ENCODE results near the gene ADAMTS19.

ADAMTS19 gene

DNA sequence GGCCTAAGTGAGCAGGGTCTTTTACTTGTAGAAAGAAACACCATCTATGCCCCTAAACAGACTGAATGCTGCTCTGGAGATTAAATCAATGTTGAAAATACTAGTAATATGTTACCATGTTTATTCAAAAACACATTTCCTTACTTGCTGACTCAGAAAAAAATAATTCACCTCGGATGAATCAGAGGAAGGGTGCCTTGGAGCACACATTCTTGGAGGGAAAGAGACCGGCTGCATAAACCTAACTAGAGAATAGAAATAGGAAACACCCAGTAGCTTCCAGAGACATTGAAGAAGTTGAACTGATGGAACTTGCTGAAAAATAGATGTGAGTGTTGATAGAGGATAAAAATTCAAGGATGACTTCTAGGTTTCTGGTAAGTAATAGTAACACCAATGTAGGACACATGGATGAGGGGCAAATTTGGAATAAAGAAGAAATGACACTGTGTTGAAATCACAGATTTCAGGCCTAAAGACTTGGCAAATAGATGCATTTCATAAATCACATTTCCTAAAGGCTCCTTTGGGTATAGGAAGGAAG is 210.9 kb downstream of the ADAMTS19 start:
- DNase-seq (ENCODE audit: low read depth, low spot score), result no peak

DNA sequence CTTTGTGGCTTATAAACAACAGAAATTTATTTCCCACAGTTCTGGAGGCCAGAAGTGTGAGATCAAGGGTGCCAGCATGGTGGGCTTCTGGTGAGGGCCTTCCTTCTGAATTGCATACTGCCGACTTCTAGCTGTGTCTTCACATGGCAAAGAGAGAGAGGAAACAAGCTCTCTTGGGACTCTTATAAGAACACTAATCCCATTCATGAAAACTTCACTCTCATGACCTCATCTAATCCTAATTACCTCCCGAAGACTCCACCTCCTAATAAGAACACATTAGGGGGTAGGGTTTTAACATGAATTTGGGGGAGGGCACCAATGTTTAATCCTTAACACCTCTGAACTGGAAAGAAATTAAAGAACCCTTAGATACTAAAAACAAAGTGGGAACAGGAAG is 211.9 kb downstream of the ADAMTS19 start:
- no peak for DNase-seq (ENCODE audit: low read depth, low spot score)

DNA sequence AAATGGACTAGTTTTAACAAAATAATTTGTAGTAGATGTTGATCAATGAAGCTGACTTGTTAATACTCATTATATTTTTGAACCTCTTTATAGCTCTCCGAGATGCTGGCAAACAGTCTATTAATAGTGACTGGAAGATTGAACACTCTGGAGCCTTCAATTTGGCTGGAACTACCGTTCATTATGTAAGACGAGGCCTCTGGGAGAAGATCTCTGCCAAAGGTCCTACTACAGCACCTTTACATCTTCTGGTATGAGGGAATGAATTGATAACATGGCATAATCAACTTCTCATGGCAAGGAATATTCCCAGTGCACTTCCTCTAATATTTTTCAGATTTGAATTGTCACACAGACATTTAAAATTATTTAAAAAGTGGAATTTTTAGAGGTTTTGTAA is 219.6 kb downstream of the ADAMTS19 start:
- no peak for DNase-seq (ENCODE audit: low read depth, low spot score)

DNA sequence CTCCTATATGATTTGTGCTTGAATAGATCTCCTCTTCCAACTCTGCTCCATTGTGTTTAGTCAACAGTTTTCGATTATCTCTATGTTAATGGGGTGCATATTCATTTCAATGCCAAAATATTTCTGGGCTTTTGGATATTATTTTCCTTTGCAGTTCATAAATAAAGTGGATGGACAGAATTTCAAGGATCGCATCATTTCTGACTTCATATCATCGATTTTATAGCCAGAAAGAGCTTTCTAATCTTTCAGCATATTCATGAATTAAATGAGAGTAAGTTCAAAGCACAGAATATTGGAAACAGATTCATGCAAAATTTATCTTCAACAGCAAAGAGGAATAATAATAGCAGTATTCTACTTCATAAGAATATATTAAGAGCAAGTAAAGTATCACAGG is 227.8 kb downstream of the ADAMTS19 start:
- DNase-seq (ENCODE audit: low read depth, low spot score), result no peak

DNA sequence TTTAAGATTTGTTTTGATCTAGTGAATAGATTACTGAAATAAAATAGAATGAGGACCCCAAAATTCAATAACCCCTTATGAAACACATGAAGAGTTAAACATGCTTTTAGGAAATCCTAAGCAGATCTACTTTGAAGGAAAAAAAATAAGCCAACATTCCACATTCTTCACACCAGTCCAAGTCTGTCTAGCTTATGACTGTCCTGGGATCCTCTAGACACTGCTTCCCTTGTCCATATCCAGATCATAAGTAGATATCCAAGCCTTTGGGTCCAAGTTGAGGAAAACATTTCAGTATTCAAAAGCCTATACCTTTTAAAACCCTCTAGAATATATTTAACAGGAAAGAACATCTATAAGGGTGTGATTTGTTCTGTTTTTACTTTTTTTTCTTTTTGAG is 228.9 kb downstream of the ADAMTS19 start:
- DNase-seq (ENCODE audit: low read depth, low spot score), result no peak

DNA sequence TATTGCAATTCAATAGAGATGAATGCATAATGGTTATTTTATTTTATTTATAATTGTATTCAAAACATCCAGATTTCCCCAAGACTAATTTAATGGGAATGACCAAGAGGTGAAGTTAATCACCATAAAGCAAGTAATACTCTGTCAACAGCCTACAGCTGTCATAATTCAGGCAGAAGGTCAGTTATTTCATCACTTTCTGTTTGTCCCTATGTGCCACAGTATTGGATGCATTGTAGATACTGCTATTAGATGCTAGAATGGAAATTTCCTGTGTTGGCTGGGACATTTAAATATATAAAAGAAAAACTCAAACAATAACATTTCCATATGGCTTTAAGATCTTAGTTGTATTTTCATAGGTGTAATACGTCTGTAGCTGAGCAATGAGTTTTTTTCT is 231.1 kb downstream of the ADAMTS19 start:
- DNase-seq (ENCODE audit: low read depth, low spot score), result no peak

DNA sequence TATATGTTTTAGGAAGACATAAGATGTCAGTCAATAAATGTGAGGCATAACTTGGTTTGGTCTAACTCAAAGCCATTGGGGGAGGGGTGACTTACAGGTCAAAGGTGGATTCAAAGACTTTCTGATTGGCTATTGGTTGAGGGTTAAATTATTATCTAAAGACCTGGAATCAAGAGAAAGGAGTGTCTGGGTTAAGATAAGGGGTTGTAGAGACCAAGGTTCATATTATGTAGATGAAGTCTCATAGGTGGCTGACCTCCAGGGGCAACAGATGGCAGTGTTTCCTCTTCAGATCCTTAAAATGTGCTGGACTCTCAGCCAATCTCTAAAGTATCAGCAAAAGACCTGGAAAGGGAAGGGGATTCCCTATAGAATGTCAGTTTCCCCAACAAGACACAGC is 236.5 kb downstream of the ADAMTS19 start:
- DNase-seq (ENCODE audit: low read depth, low spot score), result no peak

DNA sequence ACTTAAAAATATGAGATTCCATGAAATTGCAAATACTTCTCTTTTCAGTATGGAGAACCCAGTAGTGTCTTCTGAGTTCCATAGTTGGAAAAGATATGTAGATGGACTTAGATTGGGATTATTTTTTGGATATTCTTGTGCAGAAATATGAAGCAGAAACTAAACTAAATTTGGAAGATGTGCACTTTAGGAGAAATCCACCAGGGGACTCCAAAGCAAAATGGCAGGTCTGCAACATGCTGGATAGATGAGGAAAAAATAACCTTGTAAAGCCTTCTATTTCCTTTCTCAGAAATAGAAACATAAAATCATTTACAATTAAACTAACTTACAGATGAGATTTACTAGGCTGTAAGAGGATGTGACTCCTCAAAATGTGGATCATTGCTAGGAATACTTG is 238.6 kb downstream of the ADAMTS19 start:
- no peak for DNase-seq (ENCODE audit: low read depth, low spot score)

DNA sequence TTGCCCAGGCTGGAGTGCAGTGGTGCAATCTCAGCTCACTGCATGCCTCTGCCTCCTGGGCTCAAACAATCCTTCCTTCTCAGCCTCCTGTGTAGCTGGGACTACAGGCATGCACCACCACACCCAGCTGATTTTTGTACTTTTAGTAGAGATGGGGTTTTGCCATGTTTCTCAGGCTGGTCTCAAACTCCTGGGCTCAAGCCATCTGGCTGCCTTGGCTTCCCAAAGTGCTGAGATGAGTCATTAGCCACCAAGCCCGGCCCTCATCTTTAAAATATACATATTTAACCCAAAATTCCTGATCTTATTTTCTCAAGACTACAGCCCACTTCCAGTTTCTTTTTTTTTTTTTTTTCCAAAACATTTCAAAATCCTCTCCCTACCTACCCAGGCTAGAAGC is 256.1 kb downstream of the ADAMTS19 start:
- no peak for DNase-seq (ENCODE audit: low read depth, low spot score)

DNA sequence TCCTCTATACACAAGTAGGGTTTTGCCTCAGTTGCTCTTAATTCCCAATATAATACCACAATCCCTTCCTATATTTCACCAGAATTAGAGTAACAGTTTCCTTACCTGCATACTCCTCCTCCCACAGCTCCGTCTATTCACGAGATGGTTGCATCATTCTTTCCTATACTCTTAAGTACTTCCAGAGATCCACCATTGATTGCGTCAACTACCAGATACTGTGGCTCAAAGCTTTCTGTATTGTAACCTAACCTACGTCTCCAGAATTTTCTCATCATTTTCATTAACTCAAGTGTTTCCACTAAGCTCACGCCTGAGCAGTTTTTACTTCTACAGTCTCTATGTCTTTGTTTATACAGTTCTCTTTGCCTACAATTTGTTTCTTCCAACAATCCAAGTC is 256.6 kb downstream of the ADAMTS19 start:
- no peak for DNase-seq (ENCODE audit: low read depth, low spot score)

DNA sequence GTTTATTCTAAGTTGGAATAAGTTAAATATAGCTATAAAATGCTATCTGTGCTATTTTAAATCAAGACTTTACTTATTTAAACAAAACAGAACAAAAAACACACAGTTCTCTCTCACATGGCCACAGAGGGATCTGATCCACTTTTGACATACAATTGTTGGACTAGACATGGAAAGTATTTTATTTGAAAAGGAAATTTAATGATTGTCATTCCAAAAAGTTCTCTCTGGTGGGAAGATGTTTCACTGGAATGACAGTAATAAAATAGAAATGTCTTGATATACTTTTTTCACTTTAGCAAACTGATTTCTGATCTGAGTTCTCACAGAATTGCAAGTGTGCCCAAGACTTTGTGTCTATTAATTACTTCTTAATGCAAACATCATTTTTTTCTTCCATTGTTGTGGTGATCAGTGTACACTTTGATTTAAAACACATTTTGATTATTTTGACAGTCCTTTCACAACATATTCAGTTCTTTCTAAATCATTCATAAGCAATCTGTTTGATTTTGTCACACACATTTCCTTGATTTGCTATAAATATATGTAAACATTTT is 257.7 kb downstream of the ADAMTS19 start:
- DNase-seq (ENCODE audit: low read depth, low spot score), result no peak

DNA sequence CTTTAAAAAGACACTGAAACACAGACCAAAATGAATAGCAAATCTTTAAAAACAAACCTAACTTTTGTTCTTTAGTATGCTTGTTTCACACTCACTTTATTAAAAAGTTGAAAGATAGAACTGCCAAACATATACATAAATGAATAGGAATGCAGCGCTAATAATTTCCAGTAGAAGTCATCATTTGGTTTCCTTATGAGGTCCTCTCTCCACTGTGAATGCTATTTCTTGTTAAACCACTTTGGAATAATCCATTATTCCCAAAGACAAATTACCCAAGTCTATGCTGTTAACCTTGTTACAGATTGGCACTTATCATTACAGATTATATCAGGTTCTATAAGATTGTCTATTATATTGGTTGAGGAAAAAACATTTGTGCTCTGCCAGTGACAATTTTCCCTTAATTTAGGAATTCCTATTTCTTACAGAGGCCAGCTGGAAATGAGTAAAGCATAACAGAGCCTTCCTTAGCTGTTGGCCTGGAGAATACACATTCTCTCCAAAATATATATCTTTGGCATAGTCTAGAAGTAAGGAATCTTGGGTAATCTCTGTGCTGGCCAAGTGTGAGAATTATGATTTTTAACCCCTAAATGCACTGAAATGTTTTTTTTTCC is 258.5 kb downstream of the ADAMTS19 start:
- DNase-seq (ENCODE audit: low read depth, low spot score), result no peak

DNA sequence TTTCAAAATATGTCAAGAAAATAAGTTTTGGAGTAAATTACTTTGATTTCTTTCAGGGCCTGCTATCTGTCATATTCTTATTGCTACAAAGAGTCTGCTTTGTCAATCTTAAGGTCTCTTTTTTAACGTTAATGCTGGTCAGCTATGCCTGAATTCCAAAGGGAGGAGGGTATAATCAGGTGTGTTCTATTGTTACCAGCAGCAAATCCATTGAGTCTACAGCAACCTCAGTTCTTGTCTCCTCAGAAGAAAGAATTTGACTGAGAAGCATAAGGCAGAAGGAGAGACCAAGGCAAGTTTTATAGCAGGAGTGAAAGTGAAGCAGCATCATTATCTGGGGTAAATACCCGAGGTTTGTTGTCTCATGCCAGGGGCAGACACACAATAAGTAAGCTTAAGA is 264.1 kb downstream of the ADAMTS19 start:
- DNase-seq (ENCODE audit: low read depth, low spot score), result no peak

DNA sequence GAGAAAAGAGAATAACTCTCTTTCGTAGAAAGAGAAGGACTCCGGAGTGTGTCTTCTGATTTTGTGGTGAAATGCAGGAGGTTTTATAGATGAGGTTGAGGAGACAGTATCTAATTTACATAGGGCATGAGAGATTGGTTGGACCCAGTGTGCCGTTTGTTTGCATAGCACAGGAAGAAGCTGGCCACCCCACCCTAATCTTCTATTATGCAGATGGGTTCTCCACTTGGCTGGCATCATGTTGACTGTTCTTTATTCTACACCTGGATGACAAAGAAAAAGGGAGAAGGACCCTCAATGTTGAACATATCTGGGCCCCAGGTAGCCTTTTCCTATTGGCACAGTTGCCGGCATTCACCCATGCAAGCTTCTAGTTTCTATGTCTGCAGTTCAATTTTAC is 264.5 kb downstream of the ADAMTS19 start:
- no peak for DNase-seq (ENCODE audit: low read depth, low spot score)

DNA sequence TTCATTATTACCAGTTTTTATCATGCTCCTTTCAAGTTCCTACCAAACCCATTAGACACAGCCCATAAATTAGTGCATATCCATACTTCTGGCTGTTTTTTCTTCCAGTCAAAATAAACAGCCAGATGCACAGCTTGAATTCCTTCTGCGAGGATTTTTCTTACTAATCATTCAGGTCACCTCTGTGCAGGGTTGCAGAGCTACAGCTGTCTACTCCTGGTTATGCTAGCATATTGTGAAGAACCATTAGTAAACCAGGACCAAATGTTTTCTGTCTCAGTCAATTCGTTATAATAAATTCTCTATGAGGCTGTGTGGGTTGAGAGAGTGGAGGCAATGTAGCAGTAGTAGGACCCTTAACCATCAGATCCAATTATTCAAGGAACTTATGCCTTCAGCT is 279.7 kb downstream of the ADAMTS19 start:
- DNase-seq (ENCODE audit: low read depth, low spot score), result no peak

DNA sequence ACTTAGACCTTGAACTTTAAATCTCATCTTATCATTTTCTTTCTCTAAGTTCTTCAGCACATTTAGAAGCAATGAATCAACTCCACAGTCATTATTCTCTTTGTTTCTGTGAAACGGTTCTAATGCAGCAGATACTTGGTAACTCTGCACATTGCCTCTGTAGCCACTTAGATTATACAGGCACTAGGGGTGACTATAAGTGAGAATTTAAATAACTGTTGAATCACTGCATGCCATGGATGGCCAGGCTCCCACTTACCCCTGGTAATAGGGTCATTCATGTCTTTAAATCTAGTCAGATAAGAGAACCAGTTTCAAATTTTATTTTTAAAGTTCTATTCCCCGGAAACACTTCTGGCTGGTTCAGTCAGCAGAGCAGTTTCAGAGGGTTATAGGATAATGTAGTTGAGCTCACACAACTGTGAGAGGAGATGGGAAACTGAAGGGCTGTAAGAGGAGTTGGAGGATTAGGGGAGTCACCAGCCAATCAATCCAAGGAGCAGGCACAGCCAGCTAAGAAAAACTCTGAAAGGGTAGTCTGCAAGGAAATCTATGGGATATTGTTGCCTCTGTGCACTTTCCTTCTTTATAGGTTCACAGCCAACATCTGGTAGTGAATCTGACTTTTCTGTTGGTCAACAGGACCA is 283.6 kb downstream of the ADAMTS19 start:
- DNase-seq (ENCODE audit: low read depth, low spot score), result no peak

DNA sequence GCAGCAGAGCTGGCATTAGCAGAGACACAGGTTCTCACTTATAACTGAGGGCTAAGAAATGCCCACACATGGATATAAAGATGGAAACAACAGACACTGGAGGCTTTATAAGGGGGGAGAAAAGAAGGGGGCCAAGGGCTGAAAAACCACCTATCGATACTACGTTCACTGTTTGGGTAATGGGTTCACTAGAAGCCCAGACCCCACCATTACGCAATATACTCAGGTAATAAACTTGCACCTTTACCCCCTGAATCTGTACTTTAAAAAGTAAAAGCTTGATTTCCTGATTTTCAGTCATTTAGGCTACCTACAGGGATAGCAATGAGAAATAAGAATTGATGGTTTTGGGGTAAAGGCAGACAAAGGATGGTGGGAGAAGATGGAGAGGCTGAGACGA is 285.9 kb downstream of the ADAMTS19 start:
- no peak for DNase-seq (ENCODE audit: low read depth, low spot score)

DNA sequence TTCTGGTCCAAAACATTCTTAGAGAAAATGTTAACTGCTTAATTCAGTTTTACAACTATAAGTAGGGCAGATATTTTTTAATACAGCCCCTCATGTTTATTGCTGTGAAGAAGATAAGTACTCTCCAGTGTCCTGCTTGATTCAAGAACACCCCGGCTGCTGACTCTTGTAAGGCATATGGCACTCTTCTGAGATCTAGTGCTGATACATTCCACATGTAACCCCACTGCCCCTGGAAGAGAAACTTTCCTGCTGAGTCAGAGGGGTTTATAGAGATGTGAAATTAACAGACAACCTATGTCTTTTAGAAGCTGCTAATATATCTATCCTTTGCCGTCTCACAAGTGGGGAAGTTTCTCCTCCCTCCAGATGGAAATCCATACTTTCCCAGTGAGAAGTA is 286.8 kb downstream of the ADAMTS19 start:
- DNase-seq (ENCODE audit: low read depth, low spot score), result no peak

DNA sequence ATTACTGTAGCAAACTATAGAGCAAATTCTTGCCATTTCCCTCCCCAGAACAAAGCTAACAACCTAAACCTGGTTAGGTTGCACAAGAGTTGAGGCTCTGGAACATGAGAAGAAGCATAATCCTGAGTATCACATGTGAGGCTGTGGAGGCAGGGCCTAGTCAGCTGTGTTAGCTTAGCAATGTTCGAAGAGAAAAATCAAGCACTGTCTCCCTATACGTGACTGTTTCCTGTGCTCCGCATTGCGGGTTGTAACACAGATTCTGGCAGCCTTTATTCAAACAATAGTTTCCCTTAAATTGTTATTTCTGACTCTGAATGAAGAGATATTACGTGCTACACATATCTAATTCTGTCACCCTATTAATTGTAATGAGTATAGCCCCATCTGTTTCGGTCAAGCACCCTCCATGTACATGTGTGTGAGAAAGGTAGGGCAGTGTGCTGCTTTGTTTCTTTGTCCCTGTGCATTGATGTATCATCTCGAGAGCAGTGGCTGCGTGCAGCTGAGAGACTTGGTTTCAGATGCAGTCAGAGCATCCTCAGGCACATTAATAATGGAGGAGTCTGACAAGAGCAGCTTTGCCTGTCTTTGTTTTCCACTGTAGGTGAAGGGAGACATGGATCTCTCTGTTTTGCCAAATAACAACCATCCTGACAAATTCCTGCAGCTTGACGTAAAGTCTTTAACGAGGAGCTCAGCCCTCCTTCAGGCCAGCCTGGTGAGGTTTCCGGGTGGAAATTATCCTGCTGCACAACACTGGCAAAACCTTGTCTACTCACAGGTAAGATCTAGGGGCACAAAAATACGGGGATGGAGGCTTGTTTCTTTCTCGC is 287.7 kb downstream of the ADAMTS19 start, which contains the start of gene MINAR2:
Gene MINAR2 (plus strand): TSS at position 523 of the 836 bp plus-strand sequence. CDS start 97 bp downstream, at position 620.
- DNase-seq (ENCODE audit: low read depth, low spot score), result no peak

DNA sequence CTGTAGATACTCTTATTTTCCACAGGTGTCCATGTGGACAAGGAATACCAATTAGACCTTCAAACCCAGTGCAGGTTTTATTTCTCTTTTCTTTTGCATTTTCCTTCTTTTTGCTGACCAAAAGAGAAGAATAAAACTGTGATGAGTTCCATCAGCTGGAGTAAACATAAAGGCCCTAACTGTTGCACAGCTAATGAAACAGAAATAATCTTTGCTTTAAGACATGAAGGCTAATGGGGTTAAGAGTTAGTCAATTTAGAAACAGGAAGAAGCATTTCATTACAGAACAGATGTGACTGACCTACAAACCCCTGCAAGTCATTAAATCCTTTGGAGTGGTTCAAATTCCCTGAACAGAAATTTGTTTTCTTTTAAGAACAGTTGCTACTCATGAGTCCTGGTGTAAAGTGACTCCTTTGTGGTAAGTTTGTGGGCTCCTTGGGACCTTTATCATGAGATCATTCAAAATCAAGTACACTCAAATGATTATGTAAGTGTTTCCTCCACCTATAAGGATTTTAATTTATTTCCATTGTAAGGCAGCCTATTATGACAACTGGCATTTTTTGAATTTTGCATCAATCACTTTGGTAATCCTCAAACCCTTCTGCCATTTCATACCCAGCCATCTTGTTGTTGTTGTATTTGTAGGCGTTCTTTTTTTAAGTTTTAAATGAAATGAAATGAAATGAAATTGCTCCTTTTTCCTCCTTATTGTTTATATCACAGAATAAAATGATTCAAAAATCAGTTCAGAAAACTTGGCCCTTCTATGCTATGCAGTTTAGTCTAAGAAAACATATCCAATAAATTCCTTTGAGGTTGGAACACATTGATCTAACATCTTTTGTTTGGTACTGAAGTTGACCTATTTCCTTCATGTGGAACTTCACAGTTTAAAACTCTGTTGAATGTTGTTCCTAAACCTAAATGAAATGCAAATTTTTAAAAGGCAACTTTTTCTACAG is 289.1 kb downstream of the ADAMTS19 start:
- no peak for DNase-seq (ENCODE audit: low read depth, low spot score)

Data from activated naive CD8-positive, alpha-beta T cell treated with anti-CD3 and anti-CD28 coated beads, Interleukin-2, amount 50 U/mL, for 16 hours (primary cell).